Fibroblast of villous mesenchyme (primary cell): ENCODE data around the gene ZNF672. TPM values are rescaled to one million over a fixed set of nuclear protein-coding genes. Genes with fewer than 3 reads are reported as not detected.

ENCODE experiments used
- DNase-seq: peaks from one replicate; pipeline ENCODE4 v3.0.0-alpha.2; 2010; ENCODE audit warnings: low read depth
- H3K4me3 ChIP-seq: 2 replicates; pipeline ENCODE4 v1.5.1; 2011; ENCODE audit warnings: low read depth, mild to moderate bottlenecking, low read length
- total RNA-seq: library from RNA; depleted of rRNA; stranded (reverse); fragments of >200 nt; gene quantifications from 2 replicates; pipeline ENCODE4 v1.2.3, GENCODE V29; 2012
- TF ChIP-seq, protein P1 (sequence below): IDR thresholded peaks from 2 replicates; pipeline ENCODE4 v1.5.1; 2012; ENCODE audit warnings: low read depth, mild to moderate bottlenecking, low read length; ENCODE audit not compliant: insufficient read depth

ZNF672 gene
- total RNA-seq, 1 donor, result 19.4 TPM

DNA sequence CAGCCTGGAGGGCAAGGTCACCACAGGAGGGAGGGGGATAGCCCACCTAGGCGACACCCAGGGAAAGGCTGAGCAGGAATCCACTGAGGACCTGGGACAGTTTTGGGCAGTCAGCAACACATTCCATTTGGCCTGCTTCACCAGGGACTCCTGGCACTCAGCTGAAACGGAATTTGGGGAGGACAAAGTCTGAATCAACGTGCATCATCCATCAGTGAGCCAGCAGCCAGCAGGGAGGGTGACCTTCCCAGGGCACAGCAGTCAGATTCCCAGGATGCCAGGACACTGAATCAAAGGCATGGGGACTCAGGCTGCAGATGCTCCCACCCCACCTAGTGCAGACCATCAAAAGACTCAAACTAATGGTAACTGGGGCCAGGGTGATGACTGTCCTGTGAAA, 16.9 kb upstream of the ZNF672 start:
- no peak overlapping the region for H3K4me3 ChIP-seq
- peak; percentile 15 for DNase-seq
- TF ChIP-seq, protein P1, sequence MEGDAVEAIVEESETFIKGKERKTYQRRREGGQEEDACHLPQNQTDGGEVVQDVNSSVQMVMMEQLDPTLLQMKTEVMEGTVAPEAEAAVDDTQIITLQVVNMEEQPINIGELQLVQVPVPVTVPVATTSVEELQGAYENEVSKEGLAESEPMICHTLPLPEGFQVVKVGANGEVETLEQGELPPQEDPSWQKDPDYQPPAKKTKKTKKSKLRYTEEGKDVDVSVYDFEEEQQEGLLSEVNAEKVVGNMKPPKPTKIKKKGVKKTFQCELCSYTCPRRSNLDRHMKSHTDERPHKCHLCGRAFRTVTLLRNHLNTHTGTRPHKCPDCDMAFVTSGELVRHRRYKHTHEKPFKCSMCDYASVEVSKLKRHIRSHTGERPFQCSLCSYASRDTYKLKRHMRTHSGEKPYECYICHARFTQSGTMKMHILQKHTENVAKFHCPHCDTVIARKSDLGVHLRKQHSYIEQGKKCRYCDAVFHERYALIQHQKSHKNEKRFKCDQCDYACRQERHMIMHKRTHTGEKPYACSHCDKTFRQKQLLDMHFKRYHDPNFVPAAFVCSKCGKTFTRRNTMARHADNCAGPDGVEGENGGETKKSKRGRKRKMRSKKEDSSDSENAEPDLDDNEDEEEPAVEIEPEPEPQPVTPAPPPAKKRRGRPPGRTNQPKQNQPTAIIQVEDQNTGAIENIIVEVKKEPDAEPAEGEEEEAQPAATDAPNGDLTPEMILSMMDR, result no peak

DNA sequence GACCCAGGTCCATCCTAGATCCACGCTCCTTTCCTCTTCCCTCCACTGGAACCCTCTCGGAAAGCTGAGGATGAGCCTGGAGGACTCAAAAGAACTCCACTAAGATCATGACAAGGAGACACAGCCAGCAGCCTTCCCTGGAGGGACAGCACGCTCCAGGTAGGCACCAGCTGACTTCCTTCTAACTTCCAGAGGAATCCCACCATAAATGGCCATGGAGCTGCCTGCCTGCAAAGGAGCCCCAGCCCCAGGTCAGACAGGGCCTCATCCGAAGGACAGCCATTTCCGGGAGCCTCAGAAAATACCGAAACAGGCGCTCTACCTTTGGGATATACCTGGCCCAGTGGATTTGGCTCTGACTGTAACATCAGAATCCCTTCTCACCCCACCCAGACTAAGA, 16.4 kb upstream of the ZNF672 start:
- DNase-seq, result no peak
- TF ChIP-seq, protein P1, result no peak
- no peak overlapping the region for H3K4me3 ChIP-seq

DNA sequence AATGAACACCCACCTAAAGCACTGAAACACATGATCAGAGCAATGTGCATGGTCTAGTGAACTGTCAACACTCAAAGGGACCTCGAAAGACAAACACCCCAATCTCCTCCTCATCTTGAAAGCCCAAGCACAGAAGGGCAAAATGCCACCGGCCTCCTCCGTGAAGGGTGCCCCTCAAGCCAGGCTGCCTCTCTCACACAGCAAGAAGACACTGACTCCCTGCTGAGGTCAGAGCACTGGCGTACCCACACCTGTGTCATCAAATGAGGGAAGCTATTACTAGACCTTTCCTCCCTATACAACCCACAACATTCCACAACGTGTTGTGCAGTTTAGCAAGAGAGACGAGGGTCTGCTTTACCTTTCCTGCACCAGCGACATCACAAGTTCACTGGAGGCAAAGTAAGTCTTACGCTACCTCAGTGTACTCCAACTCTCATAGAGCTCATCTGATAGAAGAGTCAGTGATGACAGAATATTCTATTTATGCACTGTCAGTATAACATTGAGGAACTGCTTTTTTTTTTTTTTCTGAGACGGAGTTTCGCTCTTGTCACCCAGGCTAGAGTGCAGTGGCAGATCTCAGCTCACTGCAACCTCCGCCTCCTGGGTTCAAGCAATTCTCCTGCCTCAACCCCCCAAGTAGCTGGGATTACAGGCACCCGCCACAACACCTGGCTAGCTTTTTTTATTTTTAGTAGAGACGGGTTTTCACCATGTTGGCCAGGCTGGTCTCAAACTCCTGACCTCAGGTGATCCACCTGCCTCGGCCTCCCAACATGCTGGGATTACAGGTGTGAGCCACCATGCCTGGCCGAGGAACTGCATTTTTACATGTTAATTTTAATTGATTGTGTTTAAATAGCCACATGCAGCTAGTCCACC, 15.6 kb upstream of the ZNF672 start:
- DNase-seq, result no peak
- H3K4me3 ChIP-seq, result no peak overlapping the region
- TF ChIP-seq, protein P1, result no peak

DNA sequence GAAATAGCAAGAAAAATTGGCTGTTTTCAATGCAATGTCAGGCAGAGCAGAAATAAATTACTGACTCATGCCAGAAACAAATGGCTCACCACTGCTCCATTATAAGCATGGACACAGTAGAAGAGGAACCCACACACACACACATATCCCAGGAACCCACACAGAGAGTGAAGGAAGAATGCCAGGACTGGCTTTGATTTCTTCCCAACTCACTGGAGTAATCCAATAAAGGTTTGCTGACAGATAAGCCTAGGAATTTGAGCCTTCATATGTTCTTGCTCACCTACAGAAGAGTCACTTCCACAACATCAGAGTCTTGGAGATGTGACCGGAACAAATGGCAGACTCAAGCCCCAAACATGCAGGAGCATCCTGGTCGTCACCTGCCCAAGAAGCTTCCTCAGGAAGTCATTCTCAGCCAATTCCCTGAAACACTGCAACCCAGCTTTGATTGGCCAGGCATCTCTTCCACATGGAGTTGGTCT, 14.5 kb upstream of the ZNF672 start:
- TF ChIP-seq, protein P1, result no peak
- H3K4me3 ChIP-seq, result peak overlapping the region; percentile 5
- no peak for DNase-seq

DNA sequence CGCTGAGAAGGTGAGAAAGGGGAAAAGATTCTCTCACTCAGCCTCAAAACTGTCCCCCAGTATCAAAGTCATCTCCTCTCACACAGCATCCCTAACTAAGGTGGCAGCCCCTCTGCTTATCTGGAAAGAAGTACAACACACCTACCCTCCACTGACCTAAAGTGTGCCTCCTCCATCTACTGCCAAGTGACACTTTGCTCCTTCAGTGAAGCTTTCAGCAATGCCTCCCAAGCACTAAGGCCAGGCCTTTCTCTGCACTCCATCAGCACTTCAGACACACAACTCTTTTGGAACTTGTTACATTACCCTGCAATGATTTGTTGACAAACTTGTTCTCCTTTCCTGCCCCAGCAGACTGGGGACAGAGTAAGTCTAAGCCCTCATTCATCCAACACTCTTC, 13.7 kb upstream of the ZNF672 start:
- TF ChIP-seq, protein P1, result no peak
- H3K4me3 ChIP-seq, result peak overlapping the region; percentile 99

DNA sequence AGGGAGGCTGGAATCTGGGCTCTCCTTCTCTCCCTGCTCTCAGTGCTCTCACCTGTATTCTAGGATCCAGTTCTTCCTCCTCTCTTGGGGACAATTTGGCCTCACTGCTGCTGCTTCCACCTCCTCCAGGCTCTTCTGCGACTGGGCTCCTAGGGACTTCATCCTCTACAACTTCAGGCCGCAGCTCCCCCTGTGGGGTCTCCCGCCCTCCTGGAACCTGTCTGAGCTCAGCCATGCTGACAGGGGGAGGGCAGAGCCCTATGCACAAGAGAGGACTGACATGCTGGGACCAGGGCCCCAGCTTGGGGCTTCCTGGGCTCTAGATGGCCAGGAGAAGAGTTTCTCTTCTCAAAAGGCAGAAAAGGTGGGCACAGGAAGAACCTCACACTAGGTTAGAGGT, 13.3 kb upstream of the ZNF672 start:
- no peak for DNase-seq

More for the DNA sequence above, 13.7 kb upstream of the ZNF672 start:
- DNase-seq, result no peak

More for the DNA sequence above, 13.3 kb upstream of the ZNF672 start:
- TF ChIP-seq, protein P1, result no peak
- peak overlapping the region; percentile 99 for H3K4me3 ChIP-seq
